MG63 (cell line): ENCODE results near the gene PCDHGC5. TPM values are rescaled to one million over a fixed set of nuclear protein-coding genes. Genes with fewer than 3 reads are reported as not detected.

Experiments
- DNase-seq: peaks from one replicate; pipeline ENCODE4 v3.0.0-alpha.2; 2020
- H3K27me3 ChIP-seq: fragments of 250-450 bp; sonication (Bioruptor Pico); 2 replicates; pipeline ENCODE4 v1.5.1; 2020; ENCODE audit warnings: mild to moderate bottlenecking, moderate library complexity
- H3K36me3 ChIP-seq: fragments of 250-450 bp; sonication (Bioruptor Pico); 2 replicates; pipeline ENCODE4 v1.5.1; 2020; ENCODE audit warnings: mild to moderate bottlenecking, moderate library complexity
- H3K4me3 ChIP-seq: fragments of 250-450 bp; sonication (Bioruptor Pico); 2 replicates; pipeline ENCODE4 v1.5.1; 2020; ENCODE audit warnings: mild to moderate bottlenecking, moderate library complexity
- H3K9me3 ChIP-seq: fragments of 250-450 bp; sonication (Bioruptor Pico); 2 replicates; pipeline ENCODE4 v1.5.1; 2020; ENCODE audit warnings: mild to moderate bottlenecking, moderate library complexity
- total RNA-seq: library from RNA; depleted of rRNA; stranded (reverse); fragments of >200 nt; shearing (Covaris generic); gene quantifications from 2 replicates; pipeline ENCODE4 v1.2.3, GENCODE V29; 2014; ENCODE audit warnings: low replicate concordance

PCDHGC5 gene
- total RNA-seq, 1 experiment from 2014 or later: 0.46 TPM

DNA sequence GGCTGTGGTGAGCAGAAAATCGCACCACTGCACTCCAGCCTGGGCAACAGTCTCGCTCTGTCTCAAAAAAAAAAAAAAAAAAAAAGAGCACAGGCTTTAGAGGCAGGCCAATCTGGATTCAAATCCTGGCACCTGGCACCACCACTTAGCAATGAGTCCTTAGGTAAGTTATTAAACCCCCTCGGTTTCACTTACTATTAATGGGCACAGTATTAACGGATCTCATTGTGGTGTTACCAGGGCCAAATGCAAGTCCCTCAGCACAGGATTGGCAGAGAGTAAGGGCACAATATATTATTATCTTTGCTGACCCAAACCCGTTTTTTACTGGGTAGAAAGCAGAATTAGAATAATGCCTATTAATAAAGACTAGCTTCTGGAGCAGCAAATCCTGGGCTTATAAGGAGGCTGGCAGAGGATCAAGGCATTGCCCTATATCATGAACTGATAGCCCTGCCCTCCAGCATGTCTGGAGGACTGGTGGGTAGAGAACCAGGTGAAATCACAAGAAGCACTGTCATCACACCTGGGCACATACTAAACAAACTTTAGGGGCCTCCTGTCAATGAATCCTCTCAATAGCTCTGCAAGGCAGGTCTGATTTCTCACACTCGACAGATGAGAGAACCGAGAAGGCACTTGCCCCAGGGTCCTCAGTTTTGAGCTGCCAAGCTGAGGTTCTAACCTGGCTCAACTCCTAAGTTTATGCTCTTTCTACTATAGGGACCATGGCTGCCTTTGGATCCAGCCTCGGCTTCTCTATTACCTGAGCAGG lies 17.7 kb downstream of the PCDHGC5 start:
- no peaks in the 10 kb centered on the region for H3K9me3 ChIP-seq
- H3K4me3 ChIP-seq: no peak overlapping the region
- no peak for DNase-seq
- H3K27me3 ChIP-seq: no peaks in the 10 kb centered on the region
- peaks cover 58% of the 10 kb centered on the region for H3K36me3 ChIP-seq

DNA sequence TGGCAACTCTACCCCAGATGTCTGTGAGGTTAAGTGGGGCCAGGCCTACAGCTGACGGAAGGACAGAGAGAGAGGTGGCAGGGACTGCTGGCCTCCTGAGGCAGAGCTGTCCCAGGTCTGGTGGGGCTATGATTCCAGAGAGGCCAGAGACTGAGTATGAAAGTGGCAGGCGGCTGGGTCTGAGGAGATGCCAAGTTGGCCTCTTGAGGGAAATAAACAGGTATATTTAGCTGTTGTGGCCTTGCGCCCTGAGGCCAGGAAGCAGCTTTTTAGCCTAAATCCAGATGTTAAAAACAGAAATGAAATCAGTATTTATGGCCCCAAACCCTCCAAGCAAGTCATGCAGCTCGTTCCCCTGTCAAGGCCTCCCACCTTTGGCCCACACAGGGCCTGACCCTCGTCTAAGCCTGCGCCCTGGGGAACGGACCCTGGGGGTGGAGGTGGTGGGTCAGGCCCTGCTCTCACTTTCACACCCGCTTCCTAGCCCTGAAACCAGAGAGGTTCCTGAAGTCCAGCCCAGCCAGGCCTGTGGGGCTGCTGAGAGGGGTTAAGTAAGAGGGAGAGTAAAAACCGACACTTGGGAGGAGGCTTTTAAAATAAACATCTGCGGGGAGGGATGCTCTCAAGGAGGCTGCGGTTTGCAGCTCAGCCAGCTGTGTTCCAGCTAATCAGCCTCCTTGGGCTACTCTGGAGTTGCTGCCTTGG lies 18.7 kb downstream of the PCDHGC5 start:
- Histone ChIP-seq H3K27me3 (no peaks in the 10 kb centered on the region), H3K36me3 (peaks cover 61% of the 10 kb centered on the region), H3K4me3 (no peak overlapping the region), H3K9me3 (no peaks in the 10 kb centered on the region)
- DNase-seq: peak; percentile 97

DNA sequence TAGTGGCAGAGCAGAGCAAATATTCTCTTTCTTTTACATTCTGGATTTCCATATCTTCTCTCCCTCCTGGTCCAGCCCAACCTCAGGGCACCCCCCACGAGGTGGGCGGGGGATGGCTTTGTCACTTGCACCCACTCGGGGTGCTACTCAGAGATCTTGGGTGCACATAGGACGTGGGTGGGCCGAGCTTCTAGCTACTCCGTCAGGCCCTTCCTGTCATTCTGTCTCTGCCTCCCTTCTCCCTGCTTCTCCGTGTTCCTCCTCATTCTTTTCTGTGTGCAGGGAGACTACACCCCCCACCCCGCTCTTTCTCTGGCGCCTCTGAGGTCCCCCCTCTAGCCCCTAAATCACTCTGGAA lies 19.5 kb downstream of the PCDHGC5 start:
- Histone ChIP-seq H3K36me3 (peaks cover 66% of the 10 kb centered on the region), H3K9me3 (no peaks in the 10 kb centered on the region), H3K4me3 (peak overlapping the region; percentile 22), H3K27me3 (no peaks in the 10 kb centered on the region)
- no peak for DNase-seq

DNA sequence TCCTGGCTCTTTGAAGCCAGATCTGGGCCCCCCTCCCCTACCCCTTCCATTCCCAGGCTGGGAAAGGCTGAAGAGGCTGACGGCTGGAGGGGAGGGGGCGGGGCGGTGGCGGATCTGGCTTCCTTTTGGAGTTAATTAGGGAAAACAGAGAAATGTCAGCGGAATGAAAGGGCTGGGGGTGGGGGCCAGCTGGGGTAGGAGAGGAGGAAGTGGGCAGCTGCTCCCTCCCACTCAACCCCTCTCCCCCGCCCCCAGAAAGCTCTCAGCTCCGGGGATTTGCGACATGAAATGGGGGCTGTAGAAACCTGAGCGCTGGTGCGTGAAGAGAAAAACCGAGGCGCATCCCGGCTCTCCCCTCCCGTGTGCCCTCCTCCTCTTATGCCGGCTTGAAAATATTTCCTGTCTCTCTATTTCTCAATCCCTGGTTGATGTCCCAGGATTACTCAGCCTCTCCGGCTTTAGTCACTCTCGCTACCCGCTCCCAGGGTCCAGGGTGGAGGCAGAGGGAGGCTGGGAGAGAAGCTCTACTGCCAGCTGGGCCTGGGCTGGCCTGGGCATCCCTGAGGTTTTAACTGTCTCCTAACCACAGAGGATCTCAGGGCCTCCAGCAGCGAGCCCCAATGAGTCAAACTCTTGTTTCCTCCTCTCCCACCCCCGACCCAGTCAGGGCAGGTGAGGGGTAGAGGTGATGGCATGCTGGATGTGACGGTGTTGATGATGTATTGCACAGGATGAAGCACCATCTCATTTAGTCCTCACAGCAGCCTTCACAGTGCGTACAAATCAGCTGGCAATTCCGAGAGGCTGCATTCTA lies 20.1 kb downstream of the PCDHGC5 start:
- Histone ChIP-seq H3K4me3 (peak overlapping the region; percentile 22), H3K9me3 (no peaks in the 10 kb centered on the region), H3K27me3 (no peaks in the 10 kb centered on the region), H3K36me3 (peaks cover 63% of the 10 kb centered on the region)
- peak; percentile 99 for DNase-seq

DNA sequence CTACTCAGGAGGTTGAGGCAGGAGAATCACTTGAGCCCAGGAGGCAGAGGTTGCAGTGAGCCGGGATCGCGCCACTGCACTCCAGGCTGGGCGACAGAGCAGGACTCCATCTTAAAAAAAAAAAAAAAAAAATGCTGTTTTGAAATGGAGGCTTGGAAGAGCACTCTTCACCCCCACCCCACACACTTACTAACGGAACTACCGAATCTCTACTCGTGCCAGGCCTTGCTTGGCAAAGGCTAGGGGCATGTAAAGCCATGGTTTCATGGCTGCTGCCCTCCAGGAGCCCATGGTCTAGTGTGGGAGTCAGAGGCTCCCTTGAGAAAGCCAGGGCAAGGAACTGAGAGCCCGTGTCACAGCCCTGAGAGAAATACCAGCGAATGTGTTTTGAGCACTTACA lies 21.3 kb downstream of the PCDHGC5 start:
- H3K4me3 ChIP-seq: no peak overlapping the region
- H3K9me3 ChIP-seq: no peaks in the 10 kb centered on the region
- peaks cover 59% of the 10 kb centered on the region for H3K36me3 ChIP-seq
- DNase-seq: no peak
- H3K27me3 ChIP-seq: no peaks in the 10 kb centered on the region

DNA sequence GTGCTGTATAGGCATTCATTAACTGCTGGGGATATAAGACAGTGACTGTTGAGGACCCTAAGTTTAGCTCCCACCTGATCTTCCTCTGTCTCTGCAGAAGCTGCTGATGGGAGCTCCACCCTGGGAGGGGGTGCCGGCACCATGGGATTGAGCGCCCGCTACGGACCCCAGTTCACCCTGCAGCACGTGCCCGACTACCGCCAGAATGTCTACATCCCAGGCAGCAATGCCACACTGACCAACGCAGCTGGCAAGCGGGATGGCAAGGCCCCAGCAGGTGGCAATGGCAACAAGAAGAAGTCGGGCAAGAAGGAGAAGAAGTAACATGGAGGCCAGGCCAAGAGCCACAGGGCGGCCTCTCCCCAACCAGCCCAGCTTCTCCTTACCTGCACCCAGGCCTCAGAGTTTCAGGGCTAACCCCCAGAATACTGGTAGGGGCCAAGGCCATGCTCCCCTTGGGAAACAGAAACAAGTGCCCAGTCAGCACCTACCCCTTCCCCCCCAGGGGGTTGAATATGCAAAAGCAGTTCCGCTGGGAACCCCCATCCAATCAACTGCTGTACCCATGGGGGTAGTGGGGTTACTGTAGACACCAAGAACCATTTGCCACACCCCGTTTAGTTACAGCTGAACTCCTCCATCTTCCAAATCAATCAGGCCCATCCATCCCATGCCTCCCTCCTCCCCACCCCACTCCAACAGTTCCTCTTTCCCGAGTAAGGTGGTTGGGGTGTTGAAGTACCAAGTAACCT lies 22.1 kb downstream of the PCDHGC5 start:
- Histone ChIP-seq H3K27me3 (no peaks in the 10 kb centered on the region), H3K4me3 (no peak overlapping the region), H3K9me3 (no peaks in the 10 kb centered on the region), H3K36me3 (peaks cover 57% of the 10 kb centered on the region)
- DNase-seq: no peak

DNA sequence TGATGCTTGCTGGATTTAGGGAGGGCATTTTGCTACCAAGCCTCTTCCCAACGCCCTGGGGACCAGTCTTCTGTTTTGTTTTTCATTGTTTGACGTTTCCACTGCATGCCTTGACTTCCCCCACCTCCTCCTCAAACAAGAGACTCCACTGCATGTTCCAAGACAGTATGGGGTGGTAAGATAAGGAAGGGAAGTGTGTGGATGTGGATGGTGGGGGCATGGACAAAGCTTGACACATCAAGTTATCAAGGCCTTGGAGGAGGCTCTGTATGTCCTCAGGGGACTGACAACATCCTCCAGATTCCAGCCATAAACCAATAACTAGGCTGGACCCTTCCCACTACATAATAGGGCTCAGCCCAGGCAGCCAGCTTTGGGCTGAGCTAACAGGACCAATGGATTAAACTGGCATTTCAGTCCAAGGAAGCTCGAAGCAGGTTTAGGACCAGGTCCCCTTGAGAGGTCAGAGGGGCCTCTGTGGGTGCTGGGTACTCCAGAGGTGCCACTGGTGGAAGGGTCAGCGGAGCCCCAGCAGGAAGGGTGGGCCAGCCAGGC lies 23.0 kb downstream of the PCDHGC5 start:
- no peaks in the 10 kb centered on the region for H3K27me3 ChIP-seq
- H3K9me3 ChIP-seq: no peaks in the 10 kb centered on the region
- no peak overlapping the region for H3K4me3 ChIP-seq
- H3K36me3 ChIP-seq: peaks cover 60% of the 10 kb centered on the region
- DNase-seq: no peak

DNA sequence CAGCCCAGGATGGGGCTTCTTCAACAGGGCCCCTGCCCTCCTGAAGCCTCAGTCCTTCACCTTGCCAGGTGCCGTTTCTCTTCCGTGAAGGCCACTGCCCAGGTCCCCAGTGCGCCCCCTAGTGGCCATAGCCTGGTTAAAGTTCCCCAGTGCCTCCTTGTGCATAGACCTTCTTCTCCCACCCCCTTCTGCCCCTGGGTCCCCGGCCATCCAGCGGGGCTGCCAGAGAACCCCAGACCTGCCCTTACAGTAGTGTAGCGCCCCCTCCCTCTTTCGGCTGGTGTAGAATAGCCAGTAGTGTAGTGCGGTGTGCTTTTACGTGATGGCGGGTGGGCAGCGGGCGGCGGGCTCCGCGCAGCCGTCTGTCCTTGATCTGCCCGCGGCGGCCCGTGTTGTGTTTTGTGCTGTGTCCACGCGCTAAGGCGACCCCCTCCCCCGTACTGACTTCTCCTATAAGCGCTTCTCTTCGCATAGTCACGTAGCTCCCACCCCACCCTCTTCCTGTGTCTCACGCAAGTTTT lies 23.6 kb downstream of the PCDHGC5 start:
- no peaks in the 10 kb centered on the region for H3K27me3 ChIP-seq
- peaks cover 63% of the 10 kb centered on the region for H3K36me3 ChIP-seq
- peak; percentile 52 for DNase-seq
- no peaks in the 10 kb centered on the region for H3K9me3 ChIP-seq
- H3K4me3 ChIP-seq: no peak overlapping the region

DNA sequence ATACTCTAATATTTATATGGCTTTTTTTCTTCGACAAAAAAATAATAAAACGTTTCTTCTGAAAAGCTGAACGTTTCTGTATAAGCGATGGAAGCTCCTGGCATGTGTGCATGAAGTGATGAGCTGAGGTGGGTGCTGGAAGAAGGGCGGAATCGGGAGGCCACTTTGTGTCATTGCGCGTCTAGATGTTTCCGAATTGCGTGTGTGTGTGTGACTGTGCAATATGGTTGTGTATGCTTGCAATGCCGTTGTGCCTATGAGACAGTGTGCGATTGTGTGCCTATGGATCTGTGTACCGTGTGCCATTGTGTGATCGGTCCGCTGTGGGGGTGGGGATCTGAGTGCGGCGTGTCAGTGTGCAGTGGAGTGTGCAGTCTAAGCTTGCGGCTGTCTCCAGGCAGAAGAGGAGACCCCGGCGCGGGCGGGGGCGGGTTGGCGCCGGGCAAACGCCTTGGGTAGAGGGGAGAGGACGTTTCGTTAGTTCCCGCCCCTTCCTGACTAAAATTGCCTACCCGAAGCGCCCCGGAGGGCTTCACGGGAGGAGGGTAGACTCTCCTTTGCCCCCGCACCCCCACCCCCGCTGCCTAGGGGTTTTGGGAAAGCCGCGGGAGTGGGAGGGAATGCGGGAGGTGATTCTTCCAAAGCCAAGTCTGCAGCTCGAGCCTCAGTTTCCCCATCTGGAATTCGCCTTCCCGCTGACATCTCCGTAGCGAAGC lies 24.2 kb downstream of the PCDHGC5 start:
- H3K27me3 ChIP-seq: no peaks in the 10 kb centered on the region
- H3K9me3 ChIP-seq: no peaks in the 10 kb centered on the region
- no peak overlapping the region for H3K4me3 ChIP-seq
- peaks cover 68% of the 10 kb centered on the region for H3K36me3 ChIP-seq
- DNase-seq: no peak

DNA sequence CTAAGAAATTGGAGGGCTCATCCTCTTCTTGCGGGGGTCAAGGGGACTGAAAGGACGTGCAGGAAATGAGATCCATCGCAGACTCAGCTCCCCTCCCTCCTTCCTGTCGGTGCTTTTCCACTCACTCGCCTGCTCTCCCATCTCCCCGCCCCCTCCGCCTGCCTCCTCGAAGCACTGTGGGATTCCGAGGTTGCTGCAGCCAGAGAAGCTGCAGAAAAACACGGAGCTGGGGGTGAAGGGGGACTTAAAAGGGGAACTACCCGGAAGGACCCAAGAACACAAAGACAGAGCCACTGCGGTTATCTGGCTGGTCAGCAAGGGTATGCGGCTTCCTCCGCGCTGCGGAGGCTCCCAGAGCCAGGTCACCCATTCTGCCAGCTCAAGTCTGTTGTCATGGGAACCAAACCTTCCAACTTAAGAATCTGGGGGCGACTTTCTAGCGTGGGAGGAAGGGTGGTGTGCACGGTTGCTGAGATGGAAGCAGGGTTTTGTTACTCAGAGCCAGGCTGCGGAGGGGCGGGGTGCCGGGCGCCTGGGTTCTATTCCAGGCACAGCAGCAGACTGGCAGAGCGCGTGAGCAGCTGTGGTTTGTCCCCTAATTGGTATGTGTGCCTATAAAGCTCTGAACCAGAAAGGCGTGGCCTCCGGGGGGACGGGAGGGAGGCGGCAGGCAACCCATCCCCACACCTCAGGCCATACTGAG lies 24.9 kb downstream of the PCDHGC5 start:
- H3K36me3 ChIP-seq: peaks cover 73% of the 10 kb centered on the region
- DNase-seq: peak; percentile 97
- no peaks in the 10 kb centered on the region for H3K27me3 ChIP-seq
- no peak overlapping the region; the same call in 1 of the 2 replicates for H3K4me3 ChIP-seq
- no peaks in the 10 kb centered on the region for H3K9me3 ChIP-seq

DNA sequence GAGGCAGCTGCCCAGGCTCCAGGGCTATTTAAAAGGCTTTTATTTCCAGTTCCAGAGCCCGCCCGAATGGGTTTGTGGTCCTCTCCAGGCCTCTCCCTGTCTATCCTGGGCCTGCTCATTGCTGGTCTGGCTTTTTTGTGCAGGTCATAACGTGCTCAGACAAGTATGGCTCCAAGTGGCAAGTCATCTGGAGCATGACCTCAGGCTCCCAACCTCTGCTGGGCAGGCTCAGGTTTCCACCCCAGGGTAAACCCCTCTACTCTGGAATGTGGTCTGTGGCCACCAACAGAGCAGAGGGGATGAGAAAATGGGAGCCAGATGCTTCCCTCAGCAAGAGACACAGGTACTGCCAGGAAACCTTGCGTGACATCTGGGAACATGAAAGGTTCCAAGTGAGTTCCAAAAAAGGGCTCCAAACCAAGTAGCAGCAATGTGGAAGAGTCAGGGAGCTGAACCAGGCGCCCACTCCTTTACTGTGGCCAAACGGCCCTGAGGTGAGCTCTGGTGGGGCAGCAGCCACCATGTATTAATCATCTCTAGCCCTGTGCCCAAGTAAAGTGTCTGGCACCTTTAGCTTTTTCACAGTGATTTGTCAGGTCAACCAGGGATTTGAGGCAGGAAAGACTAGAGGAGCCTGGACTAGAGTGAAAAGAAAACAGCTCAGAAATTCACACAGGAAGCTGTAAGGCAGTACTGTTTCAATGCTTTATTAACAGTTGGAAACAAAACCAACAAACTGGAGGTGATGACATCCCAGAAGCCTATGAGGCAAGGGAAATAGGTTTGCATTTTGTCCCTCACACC lies 25.7 kb downstream of the PCDHGC5 start:
- no peaks in the 10 kb centered on the region for H3K9me3 ChIP-seq
- no peak overlapping the region for H3K4me3 ChIP-seq

DNA sequence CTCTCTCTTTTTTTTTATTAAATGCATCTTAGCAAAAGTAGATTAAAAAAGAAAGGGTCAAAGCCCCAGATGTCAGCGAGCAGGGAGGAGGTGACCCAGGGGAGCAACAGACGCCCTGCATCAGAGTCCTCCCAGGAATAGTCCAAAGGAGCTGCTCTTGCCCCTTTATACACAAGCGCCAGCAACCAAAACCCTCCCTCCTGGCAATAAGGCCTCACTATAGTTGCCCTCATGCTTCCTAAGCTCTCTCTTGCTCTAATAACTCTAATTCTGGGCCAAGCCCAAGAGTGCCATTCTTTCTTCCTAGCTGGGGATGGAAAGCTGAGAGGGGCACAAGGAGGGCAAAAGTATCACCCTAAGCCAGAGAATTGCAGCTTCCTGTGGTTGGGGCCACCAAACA lies 26.3 kb downstream of the PCDHGC5 start:
- Histone ChIP-seq H3K27me3 (no peaks in the 10 kb centered on the region), H3K36me3 (peaks cover 80% of the 10 kb centered on the region), H3K4me3 (no peak overlapping the region), H3K9me3 (no peaks in the 10 kb centered on the region)
- DNase-seq: peak; percentile 41

More for the DNA sequence above, 25.7 kb downstream of the PCDHGC5 start:
- H3K36me3 ChIP-seq: peaks cover 79% of the 10 kb centered on the region
- H3K27me3 ChIP-seq: no peaks in the 10 kb centered on the region
- peak; percentile 97 for DNase-seq

DNA sequence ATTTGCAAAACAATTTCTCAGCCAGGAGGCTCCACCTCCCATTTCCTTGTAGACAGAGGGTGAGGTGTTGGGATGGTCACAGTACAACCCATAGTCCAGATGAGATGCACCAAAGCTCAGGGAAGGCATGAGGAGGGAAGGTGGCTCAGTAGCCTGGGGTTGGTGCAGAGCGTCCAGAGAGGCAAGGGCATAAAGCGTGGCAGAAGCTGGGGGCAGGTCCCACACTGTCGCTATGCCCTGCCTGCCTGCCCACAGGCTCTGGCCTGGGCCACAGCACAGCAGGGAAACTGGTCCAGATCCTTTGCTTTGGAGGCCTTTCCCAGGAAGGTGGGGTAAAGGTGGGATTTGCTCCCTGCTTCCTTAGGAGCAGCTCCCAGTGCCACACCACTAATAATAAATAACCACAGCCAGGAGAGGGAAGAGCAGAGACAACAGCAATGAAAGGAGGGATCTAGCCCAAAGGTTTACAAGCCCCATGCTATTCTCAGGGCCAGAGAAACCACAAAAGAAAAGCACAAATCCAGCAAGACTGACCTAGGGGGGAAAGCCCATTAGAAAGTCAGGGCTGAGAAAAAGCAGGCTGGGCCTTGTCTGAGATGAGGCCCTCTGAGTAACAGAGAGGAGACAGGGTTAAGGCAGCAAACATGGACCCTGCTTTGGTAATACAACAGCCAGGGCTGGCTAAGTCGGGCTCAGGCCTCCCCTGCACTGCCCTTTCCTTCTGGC lies 27.2 kb downstream of the PCDHGC5 start:
- Histone ChIP-seq H3K36me3 (peaks cover 79% of the 10 kb centered on the region), H3K4me3 (no peak overlapping the region), H3K27me3 (no peaks in the 10 kb centered on the region), H3K9me3 (0 out of 2 replicates have a peak, but pooled peaks cover 3% of the 10 kb centered on the region)
- DNase-seq: no peak

DNA sequence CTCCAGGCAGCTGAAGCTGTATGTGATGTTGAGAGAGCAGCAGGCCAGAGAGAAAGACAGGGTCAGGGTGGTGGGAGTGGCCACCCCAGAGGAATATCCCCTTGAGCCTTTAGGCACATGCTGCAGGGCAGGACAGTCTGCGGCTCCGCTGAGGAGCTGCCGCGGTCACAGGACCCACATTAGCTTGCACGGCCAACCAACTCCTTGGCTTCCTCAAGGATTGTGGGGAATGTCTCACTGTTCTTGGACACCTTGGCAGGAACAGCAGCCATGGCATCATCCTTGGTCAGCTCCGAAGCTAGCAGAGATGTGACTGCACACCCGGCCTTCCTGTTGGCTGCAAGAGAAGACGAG lies 27.8 kb downstream of the PCDHGC5 start:
- peak; percentile 84 for DNase-seq
- Histone ChIP-seq H3K36me3 (peaks cover 74% of the 10 kb centered on the region), H3K4me3 (no peak overlapping the region), H3K9me3 (0 out of 2 replicates have a peak, but pooled peaks cover 3% of the 10 kb centered on the region), H3K27me3 (no peaks in the 10 kb centered on the region)
